ENCODE data around the gene SLC7A8. TPM values are rescaled to one million over a fixed set of nuclear protein-coding genes. Genes with fewer than 3 reads are reported as not detected.
A peak's percentile ranks its signal among the peaks of the same experiment; 100 is the strongest.

SLC7A8 gene
- total and polyA plus RNA-seq, 2 donors (not counting 1 experiment from before 2014, with no cell fraction given), result 1.4 to 10.2 TPM

DNA sequence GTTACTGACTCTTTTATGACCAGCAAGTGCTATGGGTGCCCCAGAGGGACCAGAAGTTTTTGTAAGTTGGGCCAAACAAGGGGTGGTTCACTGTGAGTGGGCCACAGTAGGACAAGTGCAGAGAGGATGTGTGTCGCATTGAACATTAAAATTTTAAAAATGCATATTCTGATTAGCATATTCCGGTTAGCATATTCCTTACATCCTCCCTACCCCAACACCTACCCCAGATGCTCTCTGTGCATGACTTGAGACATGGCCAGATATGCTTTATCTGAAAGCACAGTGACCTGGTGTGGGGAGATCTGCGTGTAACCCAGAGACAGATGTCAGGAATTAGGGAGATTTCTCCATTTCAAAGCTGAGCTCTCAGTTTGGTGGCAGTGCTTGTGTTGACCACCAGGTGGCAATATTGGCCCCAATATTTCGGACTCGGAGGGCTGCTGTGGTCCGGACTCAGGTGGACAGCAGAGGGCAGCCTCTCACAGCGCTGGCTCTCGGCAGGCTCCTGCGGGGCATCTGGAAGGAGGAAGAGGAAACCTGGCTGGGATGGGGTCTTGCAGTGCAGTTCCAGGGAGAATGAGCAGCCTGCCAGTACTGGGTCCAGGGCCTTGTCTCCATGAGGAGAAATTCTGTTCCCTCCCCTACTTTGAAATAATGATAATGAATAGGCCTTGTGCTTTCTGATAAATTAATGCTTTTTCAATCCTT is 62.8 kb downstream of the SLC7A8 start:
- H3K36me3 ChIP-seq (ENCODE audit: control insufficient read depth, insufficient read depth, low read length), result no peaks in the 10 kb centered on the region
- H3K79me2 ChIP-seq (ENCODE audit: control insufficient read depth, insufficient read depth, low read length), result no peaks in the 10 kb centered on the region
- H3K4me1 ChIP-seq (ENCODE audit: control insufficient read depth, extremely low read depth, insufficient read depth, low read length), result peaks cover 3% of the 10 kb centered on the region
- H3K4me2 ChIP-seq (ENCODE audit: extremely low read depth, insufficient read depth, low read length), result no peak overlapping the region
- no peaks in the 10 kb centered on the region for H4K20me1 ChIP-seq (ENCODE audit: control insufficient read depth, extremely low read depth, insufficient read depth, low read length)
- no peak for TF ChIP-seq EZH2 (IDR thresholded peaks at IDR 0.05; ENCODE audit: low read length, missing control alignments)
- TF ChIP-seq, protein P1, sequence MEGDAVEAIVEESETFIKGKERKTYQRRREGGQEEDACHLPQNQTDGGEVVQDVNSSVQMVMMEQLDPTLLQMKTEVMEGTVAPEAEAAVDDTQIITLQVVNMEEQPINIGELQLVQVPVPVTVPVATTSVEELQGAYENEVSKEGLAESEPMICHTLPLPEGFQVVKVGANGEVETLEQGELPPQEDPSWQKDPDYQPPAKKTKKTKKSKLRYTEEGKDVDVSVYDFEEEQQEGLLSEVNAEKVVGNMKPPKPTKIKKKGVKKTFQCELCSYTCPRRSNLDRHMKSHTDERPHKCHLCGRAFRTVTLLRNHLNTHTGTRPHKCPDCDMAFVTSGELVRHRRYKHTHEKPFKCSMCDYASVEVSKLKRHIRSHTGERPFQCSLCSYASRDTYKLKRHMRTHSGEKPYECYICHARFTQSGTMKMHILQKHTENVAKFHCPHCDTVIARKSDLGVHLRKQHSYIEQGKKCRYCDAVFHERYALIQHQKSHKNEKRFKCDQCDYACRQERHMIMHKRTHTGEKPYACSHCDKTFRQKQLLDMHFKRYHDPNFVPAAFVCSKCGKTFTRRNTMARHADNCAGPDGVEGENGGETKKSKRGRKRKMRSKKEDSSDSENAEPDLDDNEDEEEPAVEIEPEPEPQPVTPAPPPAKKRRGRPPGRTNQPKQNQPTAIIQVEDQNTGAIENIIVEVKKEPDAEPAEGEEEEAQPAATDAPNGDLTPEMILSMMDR (conservative IDR thresholded peaks at IDR 0.05 in 1 of 2, IDR thresholded peaks at IDR 0.05 in 1 of 2; ENCODE audit: low read depth in 1 of 2, low read length in 2 of 2), result peak; percentile 100
- no peak overlapping the region for H3K27ac ChIP-seq (ENCODE audit: insufficient read depth, low read length)
- H2AFZ ChIP-seq (ENCODE audit: low read length), result no peak overlapping the region
- H3K27me3 ChIP-seq (ENCODE audit: control insufficient read depth, insufficient read depth, low read length), result no peaks in the 10 kb centered on the region
- no peak overlapping the region for H3K9ac ChIP-seq (ENCODE audit: insufficient read depth, low read length)
- H3K9me3 ChIP-seq (ENCODE audit: control insufficient read depth, insufficient read depth, low read depth, low read length), result no peaks in the 10 kb centered on the region
- DNase-seq (ENCODE audit: low read depth in 2 of 2), result peak; percentile 70 to 85
- H3K4me3 ChIP-seq (replicated peaks in 1 of 4; ENCODE audit: control extremely low read depth in 1 of 4, insufficient read depth in 1 of 4, low read depth in 3 of 4, low read length in 4 of 4), result no peak overlapping the region

DNA sequence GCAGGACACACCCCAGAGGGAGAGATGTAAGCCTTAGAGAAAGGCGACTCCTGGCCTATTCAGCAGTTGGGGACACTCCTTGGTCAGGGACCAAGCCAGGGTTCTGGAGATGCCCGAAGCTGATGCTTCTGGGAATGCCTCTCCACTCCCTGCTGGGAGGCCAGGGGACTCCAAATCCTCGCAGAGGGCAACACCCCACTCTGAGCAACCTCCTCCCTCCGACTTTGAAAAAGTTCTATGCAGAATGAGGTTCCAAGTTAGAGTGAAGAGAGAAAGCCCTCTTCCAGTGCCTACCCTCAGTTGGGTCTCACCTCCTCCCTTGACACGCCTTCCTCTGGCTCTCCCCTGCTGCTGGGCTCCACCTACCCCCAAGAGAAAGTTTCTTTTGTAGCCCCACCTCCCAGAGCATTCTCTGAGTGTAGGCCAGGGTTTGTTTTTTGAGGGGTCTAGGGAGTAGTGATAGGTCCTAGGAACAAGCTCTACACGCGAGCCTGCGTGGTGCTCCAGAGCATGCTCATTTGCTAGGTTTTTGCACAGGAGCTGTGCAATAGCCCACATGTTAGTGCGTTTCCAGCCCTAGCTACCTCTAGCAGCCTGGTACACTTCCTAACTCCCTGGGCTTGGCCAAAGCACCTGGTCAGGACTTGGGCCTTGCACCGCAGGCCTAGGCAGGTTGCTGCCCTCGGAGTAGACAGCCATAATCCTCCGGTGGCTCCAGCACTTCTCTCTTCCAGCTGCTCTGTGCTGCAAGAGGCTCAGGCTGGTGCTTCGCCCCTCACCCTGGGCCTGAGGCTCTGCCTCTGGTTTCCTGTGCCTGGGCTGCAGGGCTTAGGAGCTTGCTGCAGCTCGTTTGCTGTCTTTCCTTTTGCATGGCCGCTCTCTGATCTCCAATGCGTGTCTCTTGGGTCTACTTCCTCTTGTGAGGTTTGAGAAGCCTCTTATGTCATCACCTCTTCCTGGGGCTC is 63.8 kb downstream of the SLC7A8 start:
- no peak overlapping the region for H2AFZ ChIP-seq (ENCODE audit: low read length)
- no peak overlapping the region for H3K27ac ChIP-seq (ENCODE audit: insufficient read depth, low read length)
- DNase-seq (ENCODE audit: low read depth in 2 of 2), result no peak
- no peaks in the 10 kb centered on the region for H3K9me3 ChIP-seq (ENCODE audit: control insufficient read depth, insufficient read depth, low read depth, low read length)
- H3K4me3 ChIP-seq (replicated peaks in 1 of 4; ENCODE audit: control extremely low read depth in 1 of 4, insufficient read depth in 1 of 4, low read depth in 3 of 4, low read length in 4 of 4), result no peak overlapping the region
- no peaks in the 10 kb centered on the region for H3K36me3 ChIP-seq (ENCODE audit: control insufficient read depth, insufficient read depth, low read length)
- no peaks in the 10 kb centered on the region for H3K79me2 ChIP-seq (ENCODE audit: control insufficient read depth, insufficient read depth, low read length)
- H3K4me1 ChIP-seq (ENCODE audit: control insufficient read depth, extremely low read depth, insufficient read depth, low read length), result peaks cover 10% of the 10 kb centered on the region
- no peaks in the 10 kb centered on the region for H3K27me3 ChIP-seq (ENCODE audit: control insufficient read depth, insufficient read depth, low read length)
- TF ChIP-seq, protein P1 (conservative IDR thresholded peaks at IDR 0.05 in 1 of 2, IDR thresholded peaks at IDR 0.05 in 1 of 2; ENCODE audit: low read depth in 1 of 2, low read length in 2 of 2), result no peak
- no peak for TF ChIP-seq EZH2 (IDR thresholded peaks at IDR 0.05; ENCODE audit: low read length, missing control alignments)
- H4K20me1 ChIP-seq (ENCODE audit: control insufficient read depth, extremely low read depth, insufficient read depth, low read length), result no peaks in the 10 kb centered on the region
- no peak overlapping the region for H3K4me2 ChIP-seq (ENCODE audit: extremely low read depth, insufficient read depth, low read length)
- no peak overlapping the region for H3K9ac ChIP-seq (ENCODE audit: insufficient read depth, low read length)
